Dendritic cell treated with granulocyte-macrophage colony-stimulating factor and Interleukin-4, amounts not matched to agents 40 ng/mL and 50 ng/mL, for 4 days (primary cell): ENCODE data around the gene NPAS2.

ENCODE experiments used
- H3K27ac Mint-ChIP-seq: one replicate; pipeline ENCODE4 v1.8.0; 2022; ENCODE audit warnings: mild to moderate bottlenecking, mixed read lengths
- H3K27me3 Mint-ChIP-seq: one replicate; pipeline ENCODE4 v1.8.0; 2022; ENCODE audit warnings: mild to moderate bottlenecking, mixed read lengths
- H3K36me3 Mint-ChIP-seq: one replicate; pipeline ENCODE4 v1.8.0; 2022; ENCODE audit warnings: low read depth, mixed read lengths
- H3K4me1 Mint-ChIP-seq: one replicate; pipeline ENCODE4 v1.8.0; 2022; ENCODE audit warnings: low read depth, mixed read lengths
- H3K4me3 Mint-ChIP-seq: one replicate; pipeline ENCODE4 v1.8.0; 2022; ENCODE audit warnings: mild to moderate bottlenecking, moderate library complexity, mixed read lengths
- H3K9me3 Mint-ChIP-seq: one replicate; pipeline ENCODE4 v1.8.0; 2022; ENCODE audit warnings: mixed read lengths
- intact Hi-C: fragments of 100-400 bp; cut with micrococcal nuclease; formaldehyde crosslinking; loops from one replicate; pipeline ENCODE4 v1.15.0; 2022

Gene NPAS2

DNA sequence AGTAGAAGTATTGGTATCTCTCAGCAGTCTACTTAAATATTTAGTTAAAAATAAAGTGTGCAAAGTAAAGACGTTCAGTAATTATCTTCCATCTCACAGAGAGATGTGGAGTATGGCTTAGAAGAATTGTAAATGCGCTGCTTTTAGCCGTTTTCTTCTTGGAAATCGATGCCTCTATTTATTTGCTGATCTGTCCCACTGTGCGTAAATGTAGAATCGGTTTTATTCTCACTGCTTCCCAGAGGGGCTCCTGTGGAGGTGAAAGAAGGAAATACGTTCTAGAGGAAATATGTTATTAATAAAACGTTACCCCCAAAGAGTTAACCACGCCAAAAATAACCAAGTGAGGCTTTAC is 1.9 kb downstream of the NPAS2 start:
- Mint-ChIP-seq H3K9me3 (no peaks in the 10 kb centered on the region), H3K4me3 (no peak overlapping the region), H3K4me1 (no peaks in the 10 kb centered on the region), H3K27me3 (peaks cover 71% of the 10 kb centered on the region), H3K36me3 (no peaks in the 10 kb centered on the region), H3K27ac (no peak overlapping the region)
- intact Hi-C loops = no loop called here

DNA sequence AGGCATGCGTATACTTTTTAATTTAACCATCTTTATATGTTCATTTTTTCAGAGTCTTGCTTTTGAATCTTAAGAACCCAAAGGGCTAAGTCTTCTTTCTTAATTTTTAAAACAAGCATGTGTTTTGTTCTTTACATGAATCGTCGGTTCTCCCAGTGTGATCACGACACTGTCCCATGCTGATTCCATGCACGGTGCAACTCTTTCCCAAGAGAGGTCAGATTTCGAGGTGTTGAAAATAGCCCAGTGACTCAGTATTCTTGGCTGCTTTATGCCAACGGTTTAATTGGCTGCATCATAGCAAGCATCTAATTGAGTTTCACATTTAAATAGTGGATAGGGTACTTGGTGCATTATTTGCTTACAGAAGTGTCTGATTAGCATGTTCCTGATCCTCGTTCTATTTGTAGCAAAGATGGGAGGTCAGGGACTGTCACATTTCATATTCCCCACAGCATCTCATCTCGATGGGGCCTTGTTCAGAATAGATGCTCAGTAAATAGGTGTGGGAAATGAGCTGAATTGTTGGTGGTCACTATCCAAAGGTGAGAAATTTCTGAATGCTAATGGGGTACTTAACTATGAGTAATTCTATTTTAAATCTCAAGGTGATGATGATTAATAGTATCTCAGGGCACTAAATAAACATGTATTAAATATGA is 2.8 kb downstream of the NPAS2 start:
- Mint-ChIP-seq H3K9me3 (peaks cover 1% of the 10 kb centered on the region), H3K4me1 (no peaks in the 10 kb centered on the region), H3K27ac (no peak overlapping the region), H3K27me3 (peaks cover 63% of the 10 kb centered on the region), H3K36me3 (no peaks in the 10 kb centered on the region), H3K4me3 (no peak overlapping the region)
- intact Hi-C loops = no loop called here

DNA sequence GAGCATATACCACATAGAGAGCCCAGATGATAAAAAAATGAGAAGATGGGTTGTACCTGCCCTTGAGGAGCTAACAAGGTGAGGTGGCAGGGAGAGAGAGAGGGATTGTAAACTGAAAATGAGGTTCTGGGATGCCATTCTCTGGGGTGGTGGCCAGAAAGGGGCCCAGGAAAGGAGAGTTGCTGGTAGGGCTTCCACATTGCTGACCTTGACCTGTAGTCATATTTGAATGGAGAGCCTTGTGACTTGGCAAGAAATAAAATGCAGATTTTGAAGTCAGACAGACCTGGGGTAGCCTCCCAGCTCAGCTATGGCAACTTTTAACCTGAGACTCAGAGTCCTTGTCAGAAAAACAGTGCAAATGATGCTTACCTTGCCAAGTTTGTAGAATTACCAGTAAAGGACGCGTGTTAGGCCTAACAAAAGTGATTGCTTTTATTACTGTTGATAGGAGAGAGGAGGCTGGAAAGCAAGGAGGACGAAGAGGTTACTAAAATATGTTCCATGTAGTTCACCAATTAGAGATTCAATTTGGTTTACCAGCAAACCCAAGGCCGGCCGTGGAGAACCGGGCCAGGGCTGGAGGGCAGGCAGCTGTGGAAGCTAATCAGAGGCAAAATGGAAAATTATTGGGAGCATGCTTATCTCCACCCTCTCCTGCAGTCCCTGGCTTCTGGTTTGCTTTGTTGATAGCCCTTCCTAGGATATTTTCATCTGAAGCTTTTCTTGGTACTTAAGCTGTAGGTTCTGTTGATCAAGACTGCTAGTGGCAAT is 3.9 kb downstream of the NPAS2 start:
- no peaks in the 10 kb centered on the region for H3K36me3 Mint-ChIP-seq
- no peak overlapping the region for H3K27ac Mint-ChIP-seq
- intact Hi-C loops = no loop called here
- H3K27me3 Mint-ChIP-seq = peaks cover 56% of the 10 kb centered on the region
- H3K4me3 Mint-ChIP-seq = no peak overlapping the region
- H3K9me3 Mint-ChIP-seq = peaks cover 11% of the 10 kb centered on the region
- H3K4me1 Mint-ChIP-seq = no peaks in the 10 kb centered on the region

DNA sequence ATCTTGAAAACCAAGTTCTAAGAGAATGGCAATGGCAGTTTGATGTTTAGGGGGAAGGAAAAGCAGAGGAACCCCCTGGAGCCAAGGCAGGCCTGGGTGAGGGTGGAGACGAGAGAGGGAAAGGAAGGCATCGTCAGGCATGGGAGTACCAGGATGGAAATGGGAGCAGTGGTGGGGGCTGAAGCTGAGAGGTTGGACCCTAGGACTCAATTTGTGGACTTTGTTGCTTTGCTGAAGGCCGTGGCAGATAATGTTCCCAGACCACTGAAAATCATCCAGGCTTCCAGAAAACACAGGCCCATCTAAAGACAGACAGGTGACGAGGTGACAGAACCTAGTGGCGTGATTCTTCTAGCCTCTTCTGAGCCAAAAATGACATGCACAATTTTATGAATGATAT is 4.9 kb downstream of the NPAS2 start:
- no peak overlapping the region for H3K27ac Mint-ChIP-seq
- intact Hi-C loops = no loop called here
- peaks cover 11% of the 10 kb centered on the region for H3K9me3 Mint-ChIP-seq
- H3K4me3 Mint-ChIP-seq = no peak overlapping the region
- H3K36me3 Mint-ChIP-seq = no peaks in the 10 kb centered on the region
- no peaks in the 10 kb centered on the region for H3K4me1 Mint-ChIP-seq
- H3K27me3 Mint-ChIP-seq = peaks cover 49% of the 10 kb centered on the region

DNA sequence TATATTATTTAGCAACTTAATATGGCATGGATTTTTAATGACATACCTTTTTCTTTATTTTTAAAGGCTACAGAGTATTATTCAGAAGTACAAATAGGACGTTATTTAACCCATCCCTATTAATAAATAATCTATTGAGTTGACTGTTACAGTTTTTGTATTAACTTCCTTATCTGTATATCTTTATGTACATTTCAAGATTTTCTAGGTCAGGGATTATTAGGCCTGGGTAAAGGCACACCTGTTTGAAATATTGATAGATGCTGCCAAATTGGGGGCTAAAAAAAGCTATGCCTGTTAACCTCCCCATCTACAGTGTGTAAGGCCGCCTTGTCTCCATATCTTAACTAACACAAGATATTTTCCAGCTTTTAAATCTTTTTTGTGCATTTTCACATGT is 6.6 kb downstream of the NPAS2 start:
- Mint-ChIP-seq H3K4me3 (no peak overlapping the region), H3K27me3 (peaks cover 40% of the 10 kb centered on the region), H3K4me1 (no peaks in the 10 kb centered on the region), H3K36me3 (no peaks in the 10 kb centered on the region), H3K27ac (no peak overlapping the region), H3K9me3 (peaks cover 11% of the 10 kb centered on the region)
- intact Hi-C loops = no loop called here

DNA sequence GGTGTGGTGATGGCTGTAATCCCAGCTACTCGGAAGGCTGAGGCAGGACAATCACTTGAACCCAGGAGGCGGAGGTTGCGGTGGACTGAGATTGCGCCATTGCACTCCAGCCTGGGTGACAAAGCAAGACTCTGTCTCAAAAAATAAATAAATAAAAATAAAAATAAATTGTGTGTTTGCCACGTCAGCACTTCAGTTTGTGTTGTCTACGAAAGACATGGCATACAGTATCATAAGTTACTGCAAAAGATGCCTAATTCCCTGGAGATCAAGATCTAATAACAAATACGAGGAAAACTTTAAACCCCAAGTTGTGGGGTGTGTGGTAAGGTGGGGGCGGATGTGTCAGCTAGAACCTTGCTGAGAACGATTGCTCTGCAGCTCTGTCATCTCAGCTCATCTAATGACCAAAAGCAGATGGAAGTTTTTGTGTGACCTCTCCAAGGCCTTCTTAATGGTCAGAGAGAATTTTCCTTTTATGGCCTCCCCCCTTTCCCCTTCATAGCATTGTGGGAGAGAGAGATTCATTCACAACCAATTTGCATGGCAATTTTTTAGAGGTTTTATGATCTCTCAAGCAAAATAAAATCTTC is 11.3 kb downstream of the NPAS2 start:
- H3K36me3 Mint-ChIP-seq = no peaks in the 10 kb centered on the region
- no peak overlapping the region for H3K4me3 Mint-ChIP-seq
- peaks cover 11% of the 10 kb centered on the region for H3K9me3 Mint-ChIP-seq
- H3K27me3 Mint-ChIP-seq = peaks cover 14% of the 10 kb centered on the region
- H3K4me1 Mint-ChIP-seq = peaks cover 8% of the 10 kb centered on the region
- intact Hi-C loops = no loop called here
- H3K27ac Mint-ChIP-seq = no peak overlapping the region

DNA sequence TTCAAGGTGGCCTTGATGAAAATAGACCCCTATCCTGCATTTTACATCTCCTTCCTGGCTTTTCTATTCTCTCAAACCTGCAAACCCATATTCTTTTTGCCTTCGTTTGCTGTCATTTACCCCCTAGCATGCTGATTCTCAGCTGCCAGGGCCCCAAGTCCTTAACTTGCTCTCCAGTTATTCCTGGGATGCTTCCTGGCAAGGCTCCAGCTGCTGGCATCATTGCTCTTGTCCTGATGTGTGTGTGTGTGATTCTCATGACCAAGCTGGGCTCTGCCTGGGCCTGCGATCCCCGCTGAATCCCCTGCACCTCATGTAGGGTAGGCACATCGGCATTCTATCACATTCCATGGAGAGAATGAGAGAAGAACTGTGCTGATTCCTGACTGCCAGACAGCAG is 11.9 kb downstream of the NPAS2 start:
- peaks cover 19% of the 10 kb centered on the region for H3K27me3 Mint-ChIP-seq
- H3K9me3 Mint-ChIP-seq = peaks cover 11% of the 10 kb centered on the region
- H3K27ac Mint-ChIP-seq = no peak overlapping the region
- H3K4me3 Mint-ChIP-seq = no peak overlapping the region
- no peaks in the 10 kb centered on the region for H3K36me3 Mint-ChIP-seq
- peaks cover 8% of the 10 kb centered on the region for H3K4me1 Mint-ChIP-seq
- intact Hi-C loops = no loop called here

DNA sequence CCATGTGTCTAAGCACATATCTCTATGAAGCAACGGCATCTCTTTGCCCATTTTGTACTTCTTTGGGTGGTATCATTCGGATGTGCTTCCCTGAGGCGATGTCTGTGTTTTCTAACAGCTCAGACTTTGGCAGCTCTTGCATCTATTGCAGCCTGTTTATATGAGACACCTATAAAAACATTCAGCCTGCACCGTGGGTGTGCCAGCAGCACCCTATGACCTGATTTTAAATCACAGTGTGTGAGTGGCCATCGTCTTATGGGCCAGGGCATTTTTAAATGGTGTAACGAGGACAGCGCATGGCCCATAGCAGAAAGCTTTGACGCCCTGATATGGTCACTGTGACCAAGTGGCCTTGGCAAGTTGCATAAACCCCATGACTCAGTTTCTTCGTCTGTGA is 12.9 kb downstream of the NPAS2 start:
- H3K4me3 Mint-ChIP-seq = no peak overlapping the region
- peaks cover 8% of the 10 kb centered on the region for H3K9me3 Mint-ChIP-seq
- intact Hi-C loops = no loop called here
- peaks cover 8% of the 10 kb centered on the region for H3K4me1 Mint-ChIP-seq
- H3K36me3 Mint-ChIP-seq = no peaks in the 10 kb centered on the region
- H3K27me3 Mint-ChIP-seq = peaks cover 23% of the 10 kb centered on the region
- no peak overlapping the region for H3K27ac Mint-ChIP-seq

DNA sequence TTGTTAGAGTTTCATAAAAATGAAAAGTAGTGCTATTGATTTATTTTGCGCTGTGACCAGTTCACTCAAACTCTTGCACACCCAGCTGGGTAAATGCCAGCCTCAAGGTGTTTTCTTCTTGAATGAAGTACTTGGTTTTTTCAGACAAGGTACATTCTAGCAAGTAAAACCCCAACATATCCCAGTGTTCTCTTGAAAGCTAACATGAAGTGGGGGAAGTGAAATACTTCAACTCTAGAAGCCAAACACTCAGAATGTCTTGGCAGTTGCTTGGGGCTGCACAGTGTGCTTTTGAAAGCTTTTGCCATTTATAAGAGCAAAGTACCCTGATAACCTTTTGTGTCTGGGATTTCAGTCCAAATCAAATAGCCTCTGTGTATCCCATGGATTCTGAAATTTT is 13.4 kb downstream of the NPAS2 start:
- Mint-ChIP-seq H3K27me3 (peaks cover 21% of the 10 kb centered on the region), H3K27ac (no peak overlapping the region), H3K4me3 (no peak overlapping the region), H3K4me1 (peaks cover 8% of the 10 kb centered on the region), H3K36me3 (no peaks in the 10 kb centered on the region), H3K9me3 (peaks cover 3% of the 10 kb centered on the region)
- intact Hi-C loops = no loop called here

DNA sequence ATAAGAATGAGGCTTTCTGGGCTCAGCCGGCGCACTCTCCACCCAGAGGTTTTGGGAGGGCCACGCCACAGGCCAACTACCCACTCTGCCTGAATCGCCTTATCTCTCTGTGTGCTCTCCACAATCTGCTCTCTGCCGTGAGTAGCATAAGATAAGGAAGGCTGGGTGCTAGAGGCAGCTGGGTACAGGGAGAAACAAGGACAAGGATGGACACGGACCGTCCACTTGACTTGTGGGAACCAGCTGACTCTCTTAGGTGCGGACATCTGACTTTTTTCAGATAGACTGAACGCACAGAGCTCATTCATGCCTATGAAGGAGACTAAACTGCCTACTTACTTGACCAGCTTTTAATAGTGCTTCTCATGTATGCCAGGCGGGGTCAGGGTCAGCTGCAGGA is 14.3 kb downstream of the NPAS2 start:
- Mint-ChIP-seq H3K4me1 (peaks cover 8% of the 10 kb centered on the region), H3K9me3 (no peaks in the 10 kb centered on the region), H3K4me3 (no peak overlapping the region), H3K27ac (no peak overlapping the region), H3K36me3 (no peaks in the 10 kb centered on the region), H3K27me3 (peaks cover 23% of the 10 kb centered on the region)
- intact Hi-C loops = no loop called here

DNA sequence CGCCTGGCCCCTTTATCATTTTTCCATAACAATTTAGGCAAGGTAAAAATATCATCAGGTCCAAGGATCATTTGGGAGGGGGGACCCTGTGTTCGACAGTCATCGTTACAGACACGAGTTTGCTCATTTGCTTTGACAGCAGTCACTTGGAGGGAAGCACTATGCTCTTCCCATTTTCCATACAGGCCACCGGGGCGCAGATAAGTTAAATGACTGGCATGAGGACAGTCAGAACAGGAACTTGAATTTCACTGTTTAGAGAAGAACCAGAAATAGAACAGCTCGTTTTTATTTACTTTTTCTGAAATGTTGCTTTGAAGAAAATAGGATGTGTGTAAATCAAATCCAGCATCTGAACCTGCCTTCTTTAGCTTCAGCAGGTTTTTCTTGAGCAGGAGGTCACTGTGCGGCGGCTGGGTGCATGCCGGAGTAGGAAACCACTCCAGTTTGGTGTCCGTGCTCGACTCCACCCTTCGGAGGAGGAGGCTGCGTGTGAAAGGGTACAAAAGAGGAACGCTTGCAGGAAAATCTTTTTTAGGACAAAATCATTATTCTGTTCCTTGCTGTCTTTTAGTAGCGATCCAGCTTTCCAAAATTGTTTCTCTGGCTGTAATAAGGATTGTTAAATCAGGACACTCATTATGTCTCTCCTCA is 15.2 kb downstream of the NPAS2 start:
- H3K27me3 Mint-ChIP-seq = peaks cover 25% of the 10 kb centered on the region
- H3K4me1 Mint-ChIP-seq = peaks cover 8% of the 10 kb centered on the region
- peak overlapping the region; percentile 73 for H3K4me3 Mint-ChIP-seq
- peak overlapping the region; percentile 75 for H3K27ac Mint-ChIP-seq
- H3K9me3 Mint-ChIP-seq = no peaks in the 10 kb centered on the region
- intact Hi-C loops = no loop called here
- H3K36me3 Mint-ChIP-seq = no peaks in the 10 kb centered on the region

DNA sequence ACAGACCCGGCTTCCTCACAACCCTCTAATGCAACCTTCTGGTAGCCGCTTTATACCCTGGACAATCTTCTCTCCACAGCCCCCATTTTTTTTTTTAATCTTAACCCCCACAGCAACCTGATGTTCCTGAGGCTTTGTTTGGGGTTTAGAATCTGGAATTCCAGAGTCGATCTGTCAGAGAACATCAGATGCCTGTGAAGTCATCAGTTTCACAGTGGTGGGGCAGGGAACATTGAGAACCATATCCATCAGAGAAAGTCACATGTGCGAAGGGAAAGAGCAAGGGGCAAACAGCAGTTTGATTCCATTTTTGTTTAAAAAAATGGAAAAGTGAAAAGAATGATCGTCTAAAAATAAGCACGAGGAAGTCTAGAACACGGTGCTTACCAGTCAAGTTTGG is 20.6 kb downstream of the NPAS2 start:
- peaks cover 39% of the 10 kb centered on the region for H3K27me3 Mint-ChIP-seq
- intact Hi-C loops = no loop called here
- H3K27ac Mint-ChIP-seq = no peak overlapping the region
- no peak overlapping the region for H3K4me3 Mint-ChIP-seq
- no peaks in the 10 kb centered on the region for H3K36me3 Mint-ChIP-seq
- H3K4me1 Mint-ChIP-seq = peaks cover 3% of the 10 kb centered on the region
- no peaks in the 10 kb centered on the region for H3K9me3 Mint-ChIP-seq

DNA sequence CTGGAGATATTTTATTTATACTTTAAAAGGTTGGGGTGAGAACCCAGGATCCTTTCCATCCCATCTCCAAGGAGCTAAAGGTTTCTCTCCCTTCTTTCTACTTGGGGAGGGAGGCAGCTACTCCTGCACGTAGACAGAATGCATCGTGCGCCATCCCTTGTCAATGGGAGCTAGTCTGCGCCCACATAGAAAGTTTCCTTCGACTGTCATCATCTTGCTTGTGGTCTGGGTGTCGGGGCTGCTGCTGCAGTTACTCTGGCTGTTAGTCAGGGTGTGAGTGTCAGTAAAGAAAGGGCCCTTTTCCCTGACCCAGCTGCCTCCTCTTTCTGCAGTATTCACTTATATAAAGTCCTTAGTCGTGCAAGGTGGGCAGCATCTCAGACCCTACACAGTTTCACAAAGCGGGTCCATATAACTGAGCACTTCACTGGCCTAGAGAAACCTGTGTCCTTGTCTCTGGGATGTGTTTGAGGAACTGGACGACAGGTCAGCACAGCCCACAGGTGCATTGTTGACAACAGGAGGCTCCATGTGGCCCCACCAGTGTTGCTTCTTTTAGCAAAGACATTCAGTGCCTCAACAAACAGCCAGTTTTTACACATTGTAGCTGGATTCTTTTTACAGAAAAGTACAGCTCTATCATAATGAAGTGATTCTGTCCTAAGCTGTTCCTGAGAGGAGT is 22.4 kb downstream of the NPAS2 start:
- intact Hi-C loops = no loop called here
- no peak overlapping the region for H3K27ac Mint-ChIP-seq
- H3K4me1 Mint-ChIP-seq = no peaks in the 10 kb centered on the region
- H3K36me3 Mint-ChIP-seq = no peaks in the 10 kb centered on the region
- no peaks in the 10 kb centered on the region for H3K9me3 Mint-ChIP-seq
- peaks cover 37% of the 10 kb centered on the region for H3K27me3 Mint-ChIP-seq
- no peak overlapping the region for H3K4me3 Mint-ChIP-seq

DNA sequence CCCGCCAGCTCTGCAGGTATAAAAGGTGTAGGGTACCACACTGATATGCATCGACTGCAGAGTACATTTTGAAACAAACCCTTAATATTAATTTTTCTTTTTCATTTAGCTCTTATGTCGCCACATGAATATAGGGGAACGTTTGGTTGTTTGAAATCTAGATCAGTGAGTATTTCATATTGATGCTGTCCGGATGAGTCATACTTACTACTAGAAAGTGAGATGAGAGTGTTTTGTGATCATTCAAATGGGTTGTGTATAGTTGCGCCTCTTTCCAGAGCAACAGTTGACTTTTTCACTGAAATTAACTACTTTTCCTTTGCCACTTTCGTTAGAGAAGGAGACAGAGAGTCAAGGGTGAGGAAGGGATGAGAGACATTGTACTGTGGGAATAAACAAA is 24.6 kb downstream of the NPAS2 start:
- H3K4me1 Mint-ChIP-seq = no peaks in the 10 kb centered on the region
- peaks cover 40% of the 10 kb centered on the region for H3K27me3 Mint-ChIP-seq
- no peak overlapping the region for H3K4me3 Mint-ChIP-seq
- intact Hi-C loops = no loop called here
- H3K36me3 Mint-ChIP-seq = no peaks in the 10 kb centered on the region
- no peaks in the 10 kb centered on the region for H3K9me3 Mint-ChIP-seq
- no peak overlapping the region for H3K27ac Mint-ChIP-seq
